Activated CD8-positive, alpha-beta memory T cell treated with anti-CD3 and anti-CD28 coated beads for 48 hours (primary cell): ENCODE results near the gene ERN2.

Source experiments
- DNase-seq, 3 experiments: peaks; one replicate each; pipeline ENCODE4 v3.0.0-alpha.2; 2020; ENCODE audit warnings: low read depth in 2 of 3, low spot score in 2 of 3

ERN2 gene

DNA sequence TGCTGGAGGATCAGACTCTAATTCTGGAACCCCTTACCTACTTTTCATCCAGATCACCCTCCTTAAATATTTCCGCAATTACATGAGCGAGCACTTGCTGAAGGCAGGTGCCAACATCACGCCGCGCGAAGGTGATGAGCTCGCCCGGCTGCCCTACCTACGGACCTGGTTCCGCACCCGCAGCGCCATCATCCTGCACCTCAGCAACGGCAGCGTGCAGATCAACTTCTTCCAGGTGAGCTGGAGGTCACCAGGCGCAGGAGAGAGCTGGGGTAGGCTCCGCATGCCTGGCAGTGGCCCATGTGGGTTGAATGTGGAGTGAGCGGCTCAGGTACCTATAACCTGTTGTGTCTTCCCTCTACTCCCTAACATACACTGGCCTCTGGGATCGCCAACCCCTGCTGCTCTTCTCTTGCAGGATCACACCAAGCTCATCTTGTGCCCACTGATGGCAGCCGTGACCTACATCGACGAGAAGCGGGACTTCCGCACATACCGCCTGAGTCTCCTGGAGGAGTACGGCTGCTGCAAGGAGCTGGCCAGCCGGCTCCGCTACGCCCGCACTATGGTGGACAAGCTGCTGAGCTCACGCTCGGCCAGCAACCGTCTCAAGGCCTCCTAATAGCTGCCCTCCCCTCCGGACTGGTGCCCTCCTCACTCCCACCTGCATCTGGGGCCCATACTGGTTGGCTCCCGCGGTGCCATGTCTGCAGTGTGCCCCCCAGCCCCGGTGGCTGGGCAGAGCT is 23.4 kb downstream of the ERN2 start:
- no peak for DNase-seq

DNA sequence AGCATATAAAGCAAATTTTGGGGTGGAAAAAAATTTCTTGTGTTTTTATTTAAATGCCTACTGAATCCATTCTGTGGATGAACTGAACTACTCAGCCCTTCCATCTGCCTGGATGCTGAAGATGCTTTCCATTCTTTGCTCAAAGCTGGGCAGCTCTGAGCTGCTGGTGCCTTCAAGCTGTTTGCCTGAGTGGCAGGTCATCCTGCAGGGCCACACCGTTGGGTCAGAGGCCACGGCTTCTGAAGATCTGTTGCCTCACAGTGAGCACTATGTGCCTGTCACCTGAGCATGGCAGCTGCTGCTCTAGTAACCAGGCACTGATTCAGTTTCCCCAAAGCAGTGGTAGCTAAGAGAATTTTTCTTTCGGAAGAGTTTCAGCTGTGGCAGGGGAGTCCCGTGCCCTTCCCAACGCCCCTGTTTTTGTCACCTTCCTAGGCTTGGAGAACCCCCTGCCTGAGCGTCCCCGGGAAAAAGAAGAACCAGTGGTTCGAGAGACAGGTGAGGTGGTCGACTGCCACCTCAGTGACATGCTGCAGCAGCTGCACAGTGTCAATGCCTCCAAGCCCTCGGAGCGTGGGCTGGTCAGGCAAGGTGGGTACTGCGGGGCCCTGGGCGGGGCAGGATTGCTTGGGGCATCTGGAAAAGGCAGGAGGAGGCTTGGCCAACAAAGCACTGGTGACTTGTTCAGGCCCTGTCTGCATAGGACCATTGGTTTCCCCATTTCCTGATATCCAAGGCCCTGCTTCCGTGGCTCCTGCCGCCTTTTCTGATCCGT is 25.8 kb downstream of the ERN2 start:
- DNase-seq = no peak

GRCh38 chr16:23683487-23683886 is 29.5 kb downstream of the ERN2 start:
- DNase-seq = no peak

DNA sequence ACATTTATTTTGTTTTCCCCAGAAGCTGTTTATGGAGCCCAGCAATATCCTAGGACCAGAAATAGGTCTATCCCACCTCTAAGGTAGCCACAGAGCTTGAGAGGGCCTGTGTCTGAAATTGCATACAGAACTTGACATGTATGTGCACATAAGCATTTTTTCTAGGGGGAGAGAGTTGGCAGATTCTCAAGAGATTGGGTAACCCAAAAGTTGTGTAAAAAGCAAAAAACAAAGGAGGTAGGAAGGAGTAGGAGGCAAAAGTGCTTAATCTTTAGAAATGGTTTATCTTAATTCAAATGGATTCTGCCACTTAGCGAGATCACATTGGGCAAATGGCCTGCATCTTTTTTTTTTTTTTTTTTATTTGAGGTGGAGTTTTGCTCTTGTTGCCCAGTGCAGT is 30.8 kb downstream of the ERN2 start:
- DNase-seq = no peak

DNA sequence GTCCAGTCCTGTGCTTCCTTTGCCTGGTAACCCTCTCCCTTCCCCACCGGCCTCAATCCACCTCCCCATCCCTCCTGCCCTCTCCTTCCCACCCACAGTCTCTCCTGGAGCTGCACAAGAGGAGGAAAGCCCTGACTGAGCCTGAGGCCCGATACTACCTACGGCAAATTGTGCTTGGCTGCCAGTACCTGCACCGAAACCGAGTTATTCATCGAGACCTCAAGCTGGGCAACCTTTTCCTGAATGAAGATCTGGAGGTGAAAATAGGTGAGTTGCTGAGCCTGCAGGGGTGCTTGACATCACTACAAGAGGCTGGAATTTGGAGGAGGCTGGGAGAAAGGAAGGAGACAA is 33.1 kb downstream of the ERN2 start:
- no peak for DNase-seq

DNA sequence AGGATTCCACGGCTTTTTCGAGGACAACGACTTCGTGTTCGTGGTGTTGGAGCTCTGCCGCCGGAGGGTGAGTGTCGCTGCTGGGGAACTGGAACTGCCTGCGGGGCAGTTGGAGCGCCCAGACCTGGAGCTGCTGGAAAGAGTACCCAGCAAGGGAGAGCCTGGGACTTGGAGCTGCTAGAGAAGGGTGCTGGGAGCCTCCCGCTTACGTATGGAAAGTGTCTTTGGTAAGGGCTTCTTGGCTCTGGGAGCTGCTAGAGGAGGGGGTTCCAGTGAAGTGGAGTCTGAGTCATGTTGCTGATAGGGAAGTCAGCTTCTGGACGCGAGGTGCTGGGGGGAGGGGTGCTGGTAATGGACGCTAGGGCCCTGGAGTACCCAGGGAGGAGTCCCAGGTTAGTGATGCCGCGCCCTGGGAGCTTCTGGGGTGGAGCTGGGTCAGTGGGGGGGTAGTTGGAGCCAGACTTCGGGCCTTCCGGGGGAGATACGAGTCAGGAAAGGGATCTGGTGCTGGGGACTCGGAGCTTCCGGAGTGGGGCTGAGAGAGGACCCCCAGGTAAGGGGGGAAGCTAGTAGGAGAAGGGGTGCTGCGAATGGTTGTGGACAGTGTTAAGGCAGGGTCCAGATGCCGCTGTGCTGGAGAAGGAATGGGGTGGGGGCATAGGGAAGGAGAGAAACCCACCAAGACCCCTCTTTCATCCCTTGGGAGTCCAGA is 33.6 kb downstream of the ERN2 start:
- no peak for DNase-seq

GRCh38 chr16:23678430-23679273 is 34.4 kb downstream of the ERN2 start, which contains the start of gene PLK1:
Gene PLK1, plus strand, starts transcription at chr16:23678889. Its CDS starts 44 bp downstream, at chr16:23678933.
- peak; percentile 48 to 78 (median 64) for DNase-seq

GRCh38 chr16:23676924-23677480 is 36.0 kb downstream of the ERN2 start:
- no peak for DNase-seq

GRCh38 chr16:23673971-23674614 is 38.9 kb downstream of the ERN2 start:
- DNase-seq = no peak

- no peak for DNase-seq
Measured at GRCh38 chr16:23670137-23670776, 42.8 kb downstream of the ERN2 start.

DNA sequence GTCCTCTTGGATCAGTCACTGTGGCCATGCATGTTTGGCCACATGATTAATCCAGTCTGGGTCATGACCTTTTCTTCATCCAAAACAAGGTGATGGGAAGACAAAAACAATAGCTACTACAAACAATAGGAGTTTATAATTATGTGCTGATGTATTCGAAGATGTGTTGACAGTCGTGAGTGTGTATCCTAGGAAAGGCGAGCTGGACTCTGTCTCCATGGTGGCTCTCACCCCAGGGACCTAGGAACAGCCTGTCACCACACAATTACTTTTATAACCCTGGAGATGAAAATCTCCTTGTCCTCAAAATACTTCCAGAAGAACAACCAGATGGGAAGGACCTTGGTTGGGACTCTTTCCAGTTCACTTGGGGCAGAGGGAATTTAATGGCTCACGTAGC is 44.1 kb downstream of the ERN2 start:
- no peak for DNase-seq

DNA sequence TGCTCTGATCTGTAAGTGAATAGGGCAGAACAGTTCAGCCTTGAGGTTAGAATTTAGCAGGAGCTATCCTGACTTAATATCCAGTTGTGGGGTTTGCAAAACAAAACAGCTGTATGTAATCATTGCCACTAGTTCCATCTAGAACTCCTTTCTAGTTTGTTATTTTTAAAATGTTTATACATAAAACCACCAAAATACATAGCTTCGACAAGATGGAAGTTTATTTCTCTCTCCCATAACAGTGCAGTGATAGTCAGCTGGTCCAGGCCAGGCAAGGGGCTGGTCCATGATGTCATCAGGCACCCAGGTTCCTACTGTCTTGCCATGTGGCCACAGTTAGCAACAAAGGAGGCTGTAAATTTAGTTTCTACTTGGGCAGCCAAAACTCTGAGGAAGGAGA is 44.8 kb downstream of the ERN2 start:
- no peak for DNase-seq

GRCh38 chr16:23667355-23667659 is 45.7 kb downstream of the ERN2 start:
- DNase-seq = no peak

DNA sequence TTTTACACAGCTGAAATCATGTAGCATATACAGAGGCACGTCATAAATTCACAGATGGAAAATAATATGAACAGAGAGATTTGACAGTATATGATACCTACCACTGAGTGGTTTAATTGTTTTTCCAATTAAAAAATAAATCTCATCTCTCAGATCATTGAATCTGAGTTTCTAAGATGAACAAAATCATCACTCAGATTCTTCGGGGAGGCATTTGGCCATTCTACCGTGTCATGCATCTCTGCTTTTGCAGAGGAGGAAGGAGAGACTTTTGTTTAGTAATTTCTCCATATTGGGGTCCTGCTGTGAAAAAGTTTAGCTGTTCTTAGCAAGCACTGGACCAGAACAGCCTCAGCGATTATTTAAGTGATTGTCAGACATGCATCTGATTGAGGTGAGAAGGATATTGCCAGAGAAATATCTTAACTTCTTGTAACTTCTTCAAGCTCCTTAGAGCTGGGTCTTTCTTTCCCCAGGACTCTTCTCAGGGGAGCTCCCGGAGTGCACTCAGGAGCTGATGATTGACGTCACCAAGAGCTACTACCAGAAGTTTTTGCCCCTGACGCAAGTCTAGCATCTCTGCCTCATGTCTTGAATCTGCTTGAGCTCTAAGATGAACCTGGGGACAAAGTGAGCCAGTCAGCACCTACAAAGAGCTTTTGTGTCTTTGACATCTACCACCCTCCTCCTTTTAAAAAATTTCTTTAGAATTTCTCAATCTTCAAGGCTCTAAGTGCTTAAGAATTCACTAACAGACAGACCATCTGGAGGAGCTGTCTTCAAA is 46.3 kb downstream of the ERN2 start:
- no peak for DNase-seq

GRCh38 chr16:23663918-23664317 is 49.1 kb downstream of the ERN2 start:
- DNase-seq = no peak

DNA sequence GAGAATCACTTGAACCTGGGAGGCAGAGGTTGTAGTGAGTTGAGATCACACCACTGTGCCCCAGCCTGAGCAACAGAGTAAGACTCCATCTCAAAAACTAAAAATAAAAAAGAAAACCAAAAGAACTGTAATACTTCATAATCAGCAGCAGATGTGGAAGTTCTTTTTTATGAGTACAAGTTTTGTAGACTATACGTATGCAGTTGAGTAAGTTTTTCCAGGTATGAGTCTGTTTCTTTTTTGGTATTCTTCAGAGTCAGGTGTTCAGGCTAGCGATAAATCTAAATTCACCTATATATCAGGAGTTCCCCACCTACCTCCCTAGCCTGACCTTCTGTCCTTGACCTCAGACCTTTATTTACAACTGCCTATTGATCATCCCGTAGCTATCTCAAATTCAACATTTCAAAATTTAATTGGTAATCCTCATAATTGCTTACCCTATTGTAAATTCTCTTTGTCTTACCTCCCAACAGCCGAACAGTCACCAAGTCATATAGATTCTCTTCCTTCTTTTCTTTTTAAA is 61.0 kb downstream of the ERN2 start:
- DNase-seq = no peak

DNA sequence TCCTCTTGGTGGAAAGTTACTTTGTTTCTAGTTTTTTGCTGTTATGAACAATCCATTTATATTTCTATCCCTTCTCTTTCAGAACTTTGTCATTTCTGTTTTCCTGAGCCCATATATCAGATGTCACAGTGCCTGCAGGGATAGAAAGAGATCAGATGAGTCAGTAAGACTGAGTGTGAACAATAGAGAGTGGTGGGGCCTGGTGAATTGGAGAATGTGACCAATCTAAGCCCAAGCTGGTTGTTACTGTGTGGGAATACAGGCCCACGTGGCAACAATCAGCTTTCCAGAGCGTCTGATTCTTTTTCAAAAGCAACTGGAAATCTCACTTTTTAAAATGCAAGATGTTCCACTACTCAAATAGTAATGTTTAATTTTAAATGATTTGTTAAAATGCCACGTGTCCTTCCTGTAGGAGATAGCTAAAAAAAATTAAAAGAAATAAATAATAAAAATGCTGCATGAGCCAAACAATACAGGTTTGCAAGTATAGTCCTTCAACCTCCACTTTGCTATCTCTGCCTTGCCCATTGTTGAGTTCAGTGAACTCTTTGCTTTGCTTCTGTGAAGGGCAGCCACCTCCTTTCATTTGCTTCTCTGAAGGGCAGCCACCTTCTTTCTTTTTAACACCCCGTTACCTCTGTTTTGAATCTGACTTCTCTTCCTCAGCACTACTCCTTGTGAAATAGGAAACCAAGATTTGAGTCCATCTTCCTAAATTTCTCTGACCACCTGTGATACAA is 62.2 kb downstream of the ERN2 start:
- no peak for DNase-seq

DNA sequence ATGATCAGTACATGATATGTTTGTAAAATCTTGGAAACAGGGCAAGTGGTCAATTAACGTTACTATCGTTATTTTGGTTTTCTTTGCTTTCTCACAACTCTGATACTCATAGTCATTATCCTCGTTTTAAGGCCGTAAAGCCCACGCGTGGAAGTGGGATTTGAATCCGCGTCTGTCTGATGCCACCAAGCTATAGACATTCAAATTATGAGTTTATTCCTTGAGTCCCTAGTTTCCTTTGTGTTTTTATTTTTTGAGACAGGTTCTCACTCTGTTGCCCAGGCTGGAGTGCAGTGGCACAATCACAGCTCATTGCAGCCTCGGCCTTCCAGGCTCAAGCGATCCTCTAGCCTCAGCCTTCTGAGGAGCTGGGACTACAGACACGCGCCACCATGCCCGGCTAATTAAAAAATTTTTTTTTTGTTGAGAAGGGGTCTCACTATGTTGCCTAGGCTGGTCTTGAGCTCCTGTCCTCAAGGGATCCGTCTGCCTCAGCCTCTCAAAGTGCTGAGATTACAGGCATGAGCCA is 70.7 kb downstream of the ERN2 start:
- DNase-seq = no peak
